Left renal cortex interstitium (tissue), 4 donors: ENCODE results near the gene RPA1. TPM values are rescaled to one million over a fixed set of nuclear protein-coding genes. Genes with fewer than 3 reads are reported as not detected.
"Not testable (repeated sequence)": the region's sequence is repeated elsewhere in the genome, so short reads cannot be mapped to it uniquely, and the experiment has no call there.

Experiments
- DNase-seq, 4 donors: peaks; one replicate each; pipeline ENCODE4 v3.0.0-alpha.2; 2013; ENCODE audit warnings: low read depth in 4 of 4, low spot score in 2 of 4, missing footprints in 1 of 4
- polyA plus RNA-seq, 4 donors: library from polyadenylated mRNA; unstranded; fragments of 120-200 nt; gene quantifications; one replicate each; pipeline ENCODE4 v1.2.1, GENCODE V29; 2013; ENCODE audit not compliant: insufficient read length in 4 of 4

RPA1 gene
- 100 to 1,000 TPM; 107 to 125 (median 124) TPM for polyA plus RNA-seq

DNA sequence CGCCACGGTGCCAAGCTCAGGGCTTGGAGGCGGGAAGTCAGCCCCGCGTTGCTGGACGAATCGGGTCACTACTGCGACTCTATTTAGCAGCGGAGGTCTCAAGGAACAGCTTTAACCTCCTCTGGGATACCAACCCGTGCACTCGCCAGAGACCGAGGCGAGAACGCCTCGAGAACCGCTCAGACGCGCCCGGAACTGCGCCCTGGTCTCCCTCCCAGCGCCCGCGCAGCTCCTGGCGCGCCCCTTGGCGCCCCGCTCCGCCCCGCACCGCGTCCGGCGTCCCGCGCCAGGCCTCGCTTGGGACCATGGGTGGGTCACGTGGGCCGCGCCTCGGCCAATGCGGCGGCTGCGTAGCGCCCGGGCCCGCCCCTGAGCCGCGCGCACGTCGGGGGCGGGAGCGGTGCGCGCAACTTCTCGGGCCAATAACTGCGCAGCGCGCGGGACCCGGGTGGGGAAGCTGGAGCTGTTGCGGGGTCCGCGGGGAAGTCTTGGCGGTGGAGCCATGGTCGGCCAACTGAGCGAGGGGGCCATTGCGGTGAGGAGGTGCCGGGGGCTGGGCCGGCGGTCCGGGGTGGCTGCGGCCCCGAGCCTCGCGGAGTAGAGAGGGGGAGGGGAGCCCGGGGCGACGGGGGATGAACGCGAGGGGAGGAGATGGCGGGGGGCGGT lies at the start of gene RPA1, which contains the start of gene SMYD4:
Gene RPA1 (plus strand): TSS at position 414 of the 666 bp plus-strand sequence. CDS start 89 bp downstream, at position 503.
Gene SMYD4 (minus strand): TSS at position 311 of the 666 bp plus-strand sequence. CDS start 1,908 bp downstream, outside the sequence.
- peak in 3 of 4 donors; percentile 72 to 85 (median 81) for DNase-seq

DNA sequence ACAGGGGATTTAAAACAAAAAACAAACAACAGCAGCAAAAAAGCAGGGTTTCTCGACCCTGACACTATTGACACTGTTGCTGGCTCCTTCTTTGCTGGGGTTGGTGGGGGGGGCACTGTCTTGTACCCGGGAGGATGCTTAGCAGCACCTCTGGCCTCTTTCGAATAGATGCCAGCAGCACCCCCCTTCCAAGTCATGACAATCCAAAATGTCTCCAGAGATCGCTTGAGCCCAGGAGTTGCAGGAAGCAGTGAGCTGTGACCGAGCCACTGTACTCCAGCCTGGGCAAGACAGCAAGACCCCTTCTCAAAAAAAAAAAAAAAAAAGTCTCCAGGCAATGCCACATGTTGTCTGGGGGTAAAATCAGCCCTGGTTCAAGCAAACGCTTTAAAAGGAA lies 47.6 kb upstream of the RPA1 start:
- no peak for DNase-seq

DNA sequence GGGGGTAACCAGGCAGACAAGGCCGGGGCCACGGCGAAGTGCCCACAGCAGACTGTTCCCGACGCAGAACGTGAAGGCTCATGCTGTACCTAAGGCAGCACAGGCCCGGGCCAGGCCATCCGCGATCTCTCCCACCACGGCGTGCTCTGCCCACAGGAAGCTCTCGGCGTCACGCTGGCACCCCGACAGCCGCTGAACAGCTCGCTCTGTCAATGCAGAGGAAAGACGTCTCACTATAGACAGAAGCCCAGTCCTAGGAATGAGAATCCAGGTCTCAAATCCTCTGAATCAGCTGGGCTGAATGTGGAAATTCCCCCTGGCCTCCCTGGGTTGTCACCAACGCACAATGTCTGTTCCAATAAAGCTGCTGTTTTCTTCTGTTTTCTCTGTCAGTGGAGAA lies 46.5 kb upstream of the RPA1 start:
- no peak for DNase-seq

DNA sequence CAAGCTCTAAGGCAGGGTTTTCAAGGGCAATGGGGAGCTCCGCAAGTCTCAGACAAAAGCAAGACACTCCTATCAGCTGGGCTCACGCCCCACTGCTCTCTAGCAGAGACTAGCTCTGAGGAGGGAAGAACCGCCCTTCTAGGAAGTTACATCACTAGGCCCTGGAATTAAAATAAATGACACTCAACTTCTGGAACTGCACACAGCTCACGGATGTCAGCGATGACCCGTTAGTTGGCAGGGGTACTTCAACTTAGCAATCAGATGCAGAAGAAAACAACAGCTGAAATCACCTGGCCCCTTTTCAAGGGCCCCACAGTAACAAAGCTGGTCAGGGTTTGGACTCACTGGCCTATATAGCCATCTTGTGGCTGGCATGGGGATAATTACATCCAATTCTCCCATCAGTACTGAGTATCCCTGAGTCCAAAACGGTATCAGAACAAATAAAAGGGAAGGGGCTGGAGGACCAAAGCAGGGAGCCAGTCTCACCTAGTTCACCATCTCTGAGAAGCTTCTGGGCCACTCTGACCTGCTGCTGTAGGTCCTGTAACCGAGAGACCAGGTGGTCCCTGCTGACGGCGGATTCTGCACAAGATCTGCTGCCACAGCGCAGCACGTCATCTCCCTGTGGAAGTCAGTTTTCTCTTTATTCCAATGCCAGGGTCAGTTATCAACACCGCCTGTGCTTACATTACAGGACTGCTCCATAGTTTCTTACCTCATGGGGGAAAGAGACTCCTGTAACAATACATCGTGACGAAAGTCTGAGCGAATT lies 45.8 kb upstream of the RPA1 start:
- DNase-seq, result no peak

DNA sequence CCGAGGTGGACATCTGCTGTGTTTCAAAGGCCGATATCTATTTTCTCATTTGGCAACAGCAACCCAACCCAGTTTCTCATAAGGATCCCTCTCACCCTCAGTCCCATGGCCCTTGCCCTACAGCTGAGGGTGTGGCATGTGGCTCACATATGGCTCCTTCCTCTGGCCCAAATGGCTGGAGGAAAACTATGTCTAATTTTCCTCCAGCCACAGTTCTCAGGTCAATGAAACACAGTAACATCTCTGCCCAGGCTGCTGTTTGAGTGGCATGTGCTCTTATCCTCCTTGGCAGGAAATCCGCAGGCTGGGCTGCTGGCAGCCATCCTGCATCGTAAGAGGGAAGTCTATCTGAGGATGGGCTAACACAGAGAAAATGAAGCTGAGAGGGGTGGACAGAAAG lies 43.9 kb upstream of the RPA1 start:
- DNase-seq, result no peak

DNA sequence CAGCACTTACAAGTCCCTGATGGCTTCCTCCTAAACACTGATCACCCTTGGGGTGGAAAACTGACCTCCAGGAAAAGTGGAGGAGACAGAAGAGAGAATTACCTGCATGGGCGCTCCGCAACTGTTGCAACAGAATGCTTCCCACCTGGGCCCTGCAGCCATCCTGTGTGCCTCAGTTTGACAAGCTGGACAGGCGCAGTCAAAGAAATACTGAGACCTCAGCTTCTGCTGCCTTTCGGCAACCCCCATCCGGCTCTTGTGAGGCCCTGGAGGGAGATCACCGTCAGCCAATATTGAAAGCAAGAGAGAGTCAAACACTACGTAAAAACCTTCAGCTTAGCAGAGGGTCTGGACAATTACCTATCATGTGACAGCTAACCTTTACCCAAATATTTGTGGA lies 43.1 kb upstream of the RPA1 start:
- DNase-seq, result no peak

DNA sequence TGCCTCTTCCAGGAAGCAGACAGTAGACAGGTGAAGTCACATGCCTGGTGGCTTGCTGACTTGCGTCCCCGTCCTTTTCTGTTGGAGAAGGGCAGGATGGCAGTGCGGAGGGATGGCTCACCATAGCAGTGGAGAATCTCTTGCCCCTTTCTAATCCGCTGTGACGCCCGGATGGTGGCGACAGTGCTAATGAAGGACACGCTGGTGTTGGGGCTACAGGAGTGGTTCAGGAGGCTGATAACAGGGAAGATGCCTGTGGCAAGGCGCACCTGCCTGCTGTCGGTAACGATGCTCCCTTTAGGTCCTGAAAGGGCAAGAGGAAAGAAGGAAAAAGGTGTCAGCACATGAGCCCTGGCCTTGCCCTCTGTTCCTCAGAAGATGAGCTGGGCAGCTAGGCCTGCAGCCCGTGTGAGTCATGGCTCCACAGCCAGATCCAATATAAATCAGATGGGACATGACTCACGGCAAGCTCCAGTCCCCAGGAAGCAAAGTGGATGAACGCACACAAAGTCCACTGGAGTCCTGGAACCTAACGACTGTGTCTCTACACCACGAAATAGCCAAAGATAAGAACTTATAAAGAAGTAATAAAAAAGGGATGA lies 42.4 kb upstream of the RPA1 start:
- no peak for DNase-seq

DNA sequence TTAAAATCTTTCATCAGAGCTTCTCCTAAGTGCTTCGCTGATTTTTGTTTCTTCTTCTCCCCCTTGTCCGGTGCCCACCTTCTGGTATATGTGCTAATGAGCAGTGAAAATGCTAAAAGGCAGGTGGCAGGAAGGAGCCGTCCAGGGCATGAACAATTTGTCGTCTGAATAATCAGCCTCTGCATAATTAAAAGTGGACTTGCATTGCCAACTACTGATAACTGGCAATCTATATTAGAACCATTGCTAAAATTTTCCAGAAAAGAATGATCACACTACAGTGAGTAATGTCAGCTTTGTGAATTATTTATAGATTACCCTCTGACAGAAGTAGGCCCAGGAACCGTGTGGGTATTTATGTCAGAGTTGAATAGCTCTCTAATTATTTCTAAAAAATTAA lies 39.9 kb upstream of the RPA1 start:
- no peak for DNase-seq

DNA sequence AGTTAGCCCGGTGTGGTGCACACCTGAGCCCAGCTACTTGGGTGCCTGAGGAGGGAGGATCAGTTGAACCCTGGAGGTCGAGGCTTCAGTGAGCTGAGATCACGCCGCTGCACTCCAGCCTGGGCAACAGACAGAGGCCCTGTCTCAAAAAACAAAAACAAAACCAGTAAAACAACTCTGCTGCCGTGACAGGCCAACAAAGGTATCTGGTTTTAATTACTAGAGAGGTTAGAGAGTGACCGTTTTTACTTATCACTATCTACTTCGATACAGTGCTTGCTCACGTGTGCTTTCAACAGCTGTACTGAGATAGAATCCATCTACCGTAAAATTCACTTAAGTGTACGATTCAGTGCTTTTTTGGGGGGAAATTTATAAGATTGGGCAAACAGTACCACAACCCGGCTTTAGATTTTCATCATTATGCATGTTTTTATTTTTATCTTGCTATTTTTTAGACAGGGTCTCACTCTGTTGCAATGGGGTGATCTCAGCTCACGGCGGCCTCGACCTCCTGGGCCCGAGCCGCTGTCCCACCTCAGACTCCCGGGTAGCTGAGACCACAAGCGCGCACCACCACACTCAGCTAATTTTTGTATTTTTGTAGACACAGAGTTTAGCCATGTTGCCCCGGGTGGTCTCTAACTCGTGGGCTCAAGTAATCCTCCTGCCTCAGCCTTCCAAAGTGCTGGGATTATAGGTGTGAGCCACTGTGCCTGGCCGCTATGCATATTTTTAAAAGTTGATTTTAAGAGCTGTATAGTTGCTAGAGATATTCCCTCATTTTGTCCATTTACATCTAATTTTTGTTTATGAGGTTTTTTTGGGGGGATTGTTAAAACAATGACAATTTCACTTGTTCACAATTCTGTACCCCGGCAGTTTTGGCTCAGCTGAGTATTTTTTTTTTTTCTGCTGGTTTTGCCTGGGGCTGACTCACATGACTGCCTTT lies 37.0 kb upstream of the RPA1 start:
- no peak for DNase-seq

DNA sequence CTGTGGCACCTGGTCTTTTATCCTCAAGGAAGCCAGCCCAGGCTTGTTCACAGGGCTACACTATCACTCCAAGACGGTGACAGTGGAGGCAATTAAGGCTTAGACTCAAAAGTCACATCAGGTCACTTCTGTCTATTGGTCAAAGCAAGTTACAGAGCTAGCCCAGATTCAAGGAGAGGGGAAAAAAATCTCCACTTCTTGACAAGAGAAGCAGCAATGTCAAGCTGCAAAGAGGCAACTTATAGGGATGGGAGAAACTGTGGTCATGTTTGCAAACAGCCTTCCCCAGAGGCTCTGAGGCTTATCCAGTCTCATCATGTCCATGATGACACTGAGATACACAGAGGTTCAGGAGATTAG lies 36.4 kb upstream of the RPA1 start:
- no peak for DNase-seq

DNA sequence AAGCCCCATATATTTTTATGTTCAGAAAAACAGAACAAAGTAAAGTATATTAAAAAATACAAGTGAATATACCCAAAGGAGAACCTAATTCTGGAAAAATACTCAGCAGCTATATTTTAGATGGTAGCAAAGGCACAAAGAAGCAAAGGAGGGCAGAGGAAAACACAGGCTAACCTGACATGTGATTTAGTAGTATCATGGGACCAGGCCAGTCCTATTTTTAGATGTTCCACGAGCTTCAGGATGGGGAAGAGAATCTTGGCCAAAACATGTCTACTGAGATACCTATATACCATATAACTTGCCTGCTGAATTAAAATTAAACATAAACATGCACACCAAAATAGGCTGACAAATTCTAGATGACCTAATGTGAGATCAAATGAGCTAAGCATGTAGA lies 33.0 kb upstream of the RPA1 start:
- no peak for DNase-seq

DNA sequence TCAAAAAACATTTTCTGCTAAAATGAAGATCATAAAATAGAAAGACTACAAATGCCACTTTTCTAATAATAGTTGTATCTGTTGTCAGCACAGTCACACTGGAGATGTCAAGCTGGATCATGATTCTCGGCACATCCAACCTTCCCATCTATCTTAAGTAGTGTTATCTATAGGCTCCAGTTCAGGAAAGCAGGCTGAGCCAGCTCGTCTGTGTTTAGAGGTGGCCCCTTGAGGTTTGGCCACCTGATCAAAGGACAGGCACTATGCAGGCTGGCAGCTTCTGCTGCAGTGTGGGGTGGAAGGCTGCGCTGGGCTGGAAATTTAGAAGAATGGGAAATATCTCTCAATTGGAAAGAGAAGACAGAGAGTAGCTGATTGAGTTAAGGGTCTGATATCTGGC lies 32.5 kb upstream of the RPA1 start:
- DNase-seq, result no peak

DNA sequence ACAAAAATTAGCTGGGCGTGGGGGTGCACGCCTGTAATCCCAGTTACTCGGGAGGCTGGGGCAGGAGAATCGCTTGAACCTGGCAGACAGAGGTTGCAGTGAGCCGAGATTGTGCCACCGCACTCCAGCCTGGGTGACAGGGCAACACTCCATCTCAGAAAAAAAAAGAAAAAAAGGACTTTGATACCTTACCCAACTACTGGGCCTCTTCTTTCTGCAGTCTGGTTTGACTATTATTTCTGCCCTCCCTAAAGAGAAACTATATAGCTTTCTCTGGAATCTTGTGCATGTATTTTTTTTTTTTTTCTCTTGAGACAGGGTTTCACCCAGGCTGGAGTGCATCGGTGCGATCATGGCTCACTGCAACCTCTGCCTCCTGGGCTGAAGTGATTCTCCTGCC lies 32.0 kb upstream of the RPA1 start:
- not testable (repeated sequence) for DNase-seq

DNA sequence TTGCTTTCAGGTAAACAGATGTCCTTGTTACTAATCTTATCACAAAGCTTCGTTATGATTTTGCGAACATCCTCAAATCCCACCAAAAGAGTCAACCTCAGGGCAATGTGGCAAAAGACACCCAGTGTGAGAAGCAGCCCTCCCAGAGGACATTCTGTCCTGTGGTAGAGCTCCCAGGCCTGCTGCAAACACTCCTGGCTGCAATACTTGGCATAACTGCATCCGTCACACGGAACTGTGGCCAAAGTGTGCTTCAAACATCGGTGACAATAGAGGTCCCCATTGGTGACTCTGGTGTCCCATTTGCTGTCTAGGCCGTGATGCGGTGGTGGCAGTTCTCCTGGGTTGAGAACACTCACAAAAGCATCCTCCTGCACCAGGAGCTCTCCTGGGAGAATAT lies 29.6 kb upstream of the RPA1 start:
- no peak for DNase-seq

DNA sequence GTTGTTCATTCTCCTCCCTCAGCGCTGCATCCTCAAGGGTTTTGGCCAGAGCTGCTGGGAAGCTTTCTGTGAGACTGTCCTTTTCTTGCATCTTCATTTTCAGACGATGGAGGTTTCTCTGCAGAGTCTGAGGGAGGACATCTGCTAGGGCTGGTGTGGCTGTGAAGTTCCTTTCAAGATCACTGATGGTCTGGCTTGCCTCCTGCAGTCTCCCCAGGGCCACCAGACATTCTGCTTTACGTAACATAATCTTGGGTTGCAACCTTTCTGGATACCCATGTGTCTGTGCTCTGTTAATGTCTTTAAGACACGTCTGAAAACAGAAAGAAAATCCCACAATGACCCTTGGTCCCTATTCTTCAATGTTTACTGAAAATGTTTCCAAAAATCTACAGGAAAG lies 29.1 kb upstream of the RPA1 start:
- DNase-seq, result no peak

DNA sequence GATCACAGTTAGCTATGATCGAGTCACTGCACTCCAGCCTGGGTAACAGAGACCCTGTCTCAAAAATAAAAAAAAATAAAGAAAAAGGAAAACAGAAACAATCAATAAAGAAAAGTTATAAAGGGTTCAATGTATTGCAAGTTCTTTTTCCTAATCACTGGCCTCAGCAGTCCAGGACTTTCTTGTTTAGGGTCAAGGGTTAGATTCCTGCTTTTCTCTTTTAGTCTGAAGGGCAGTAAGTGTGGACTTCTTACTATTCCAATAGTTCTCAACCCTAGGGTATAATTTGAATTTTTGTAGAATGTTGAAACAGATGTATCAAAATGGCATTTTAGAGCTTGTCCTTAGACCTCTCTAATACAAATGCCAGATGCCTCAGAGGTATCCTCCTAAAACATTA lies 27.4 kb upstream of the RPA1 start:
- DNase-seq, result no peak

DNA sequence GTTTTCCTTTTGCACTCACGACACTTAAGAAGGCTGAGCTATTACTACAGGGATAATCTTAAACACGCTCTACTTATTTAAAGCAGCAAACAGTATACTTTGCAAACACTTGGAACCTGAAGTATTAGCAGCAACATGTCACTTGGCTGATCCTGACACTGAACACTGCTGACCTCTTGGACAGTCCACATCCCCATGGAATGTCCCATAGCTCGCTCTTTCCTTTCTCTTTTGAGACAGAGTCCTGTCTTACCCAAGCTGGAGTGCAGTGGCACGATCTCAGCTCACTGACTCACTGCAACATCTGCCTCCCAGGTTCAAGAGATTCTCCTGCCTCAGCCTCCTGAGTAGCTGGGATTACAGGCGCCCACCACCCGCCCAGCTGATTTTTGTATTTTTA lies 26.5 kb upstream of the RPA1 start:
- DNase-seq, result no peak

DNA sequence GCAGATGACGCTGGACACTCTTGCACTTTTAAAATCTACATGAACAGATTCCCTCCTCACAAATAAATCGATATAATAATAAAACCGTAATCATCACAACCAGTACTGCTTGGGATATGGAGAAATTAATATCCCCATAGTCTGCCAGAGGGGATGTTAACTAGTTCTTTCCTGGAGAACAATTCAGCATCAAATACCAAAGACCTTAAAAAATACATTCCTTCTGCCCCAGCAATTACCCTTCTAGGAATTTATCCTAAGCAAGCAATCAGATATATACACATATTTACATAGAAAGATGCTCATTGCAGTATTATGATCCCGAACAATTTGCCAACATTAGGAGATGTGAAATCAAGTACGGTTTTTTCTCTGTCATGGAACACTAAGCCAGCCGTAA lies 21.9 kb upstream of the RPA1 start:
- DNase-seq, result no peak

DNA sequence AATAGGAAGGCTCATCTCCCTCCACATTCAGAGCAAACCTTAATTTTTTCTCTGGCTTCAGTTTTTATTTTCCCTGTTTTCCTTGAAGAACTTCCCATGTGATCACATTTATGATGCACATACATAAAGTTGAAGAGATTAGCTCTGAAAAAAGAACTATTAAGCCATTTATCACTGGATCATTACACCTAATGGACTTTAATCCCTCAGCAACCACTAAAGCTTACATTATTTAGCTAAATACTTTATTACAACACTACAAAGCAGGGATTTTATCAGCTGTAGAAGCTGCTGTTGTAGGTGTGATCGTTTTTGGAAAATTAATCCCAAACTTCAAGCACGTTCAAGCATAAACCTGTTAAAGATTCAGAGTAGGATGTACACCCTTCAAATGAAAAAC lies 21.2 kb upstream of the RPA1 start:
- DNase-seq, result no peak

DNA sequence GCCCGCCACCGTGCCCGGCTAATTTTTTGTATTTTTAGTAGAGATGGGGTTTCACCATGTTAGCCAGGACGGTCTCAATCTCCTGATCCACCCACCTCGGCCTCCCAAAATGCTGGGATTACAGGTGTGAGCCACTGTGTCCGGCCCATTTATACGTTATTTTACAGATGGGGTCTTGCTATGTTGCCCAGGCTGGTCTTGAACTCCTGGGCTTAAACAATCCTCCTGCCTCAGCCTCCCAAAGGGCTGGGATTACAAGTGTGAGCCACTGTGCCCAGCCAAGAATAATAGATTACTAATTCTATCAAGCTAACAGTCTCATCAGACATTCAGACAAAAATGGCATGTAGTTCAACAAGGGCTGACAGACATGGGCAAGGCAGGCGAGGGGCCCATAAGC lies 20.0 kb upstream of the RPA1 start:
- not testable (repeated sequence) for DNase-seq
